ENCODE results near the gene SLAMF9. TPM values are rescaled to one million over a fixed set of nuclear protein-coding genes. Genes with fewer than 3 reads are reported as not detected.

The SLAMF9 gene
- total RNA-seq, 1 donor from 2014 or later = not detected

DNA sequence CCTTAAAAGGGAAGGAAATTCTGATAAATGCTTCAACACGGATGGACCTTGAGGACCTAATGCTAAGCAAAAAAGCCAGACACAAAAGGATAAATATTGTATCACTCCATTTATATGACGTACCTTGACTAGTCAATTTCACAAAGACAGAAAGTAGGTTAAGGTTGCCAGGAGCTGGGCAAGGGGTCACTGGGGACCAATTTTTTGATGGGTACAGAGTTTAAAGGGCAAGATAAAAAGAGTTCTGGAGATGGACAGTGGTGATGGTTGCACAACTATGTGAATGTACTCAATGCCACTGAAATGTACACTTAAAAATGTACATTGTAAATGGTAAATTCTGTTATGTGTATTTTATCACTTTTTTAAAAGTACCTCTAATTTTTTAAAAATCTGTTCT lies 32.1 kb upstream of the SLAMF9 start:
- Mint-ChIP-seq H3K36me3 (ENCODE audit: low read depth) (no peaks in the 10 kb centered on the region), H3K27ac (no peak overlapping the region), H3K4me3 (ENCODE audit: low read depth) (no peak overlapping the region), H3K27me3 (ENCODE audit: low read depth) (peaks cover 28% of the 10 kb centered on the region), H3K9me3 (no peaks in the 10 kb centered on the region), H3K4me1 (ENCODE audit: low read depth) (no peaks in the 10 kb centered on the region)
- no peak for DNase-seq (ENCODE audit: low spot score)
- intact Hi-C loops (cut with micrococcal nuclease) = no loop called here

- no peaks in the 10 kb centered on the region for H3K4me1 Mint-ChIP-seq (ENCODE audit: low read depth)
- no peak for DNase-seq (ENCODE audit: low spot score)
- H3K36me3 Mint-ChIP-seq (ENCODE audit: low read depth) = no peaks in the 10 kb centered on the region
- intact Hi-C loops (cut with micrococcal nuclease) = no loop called here
- H3K4me3 Mint-ChIP-seq (ENCODE audit: low read depth) = no peak overlapping the region
- H3K27me3 Mint-ChIP-seq (ENCODE audit: low read depth) = peaks cover 28% of the 10 kb centered on the region
- no peak overlapping the region for H3K27ac Mint-ChIP-seq
- H3K9me3 Mint-ChIP-seq = no peaks in the 10 kb centered on the region
These were observed 31.4 kb upstream of the SLAMF9 start for GRCh38 chr1:159985473-159985872.

DNA sequence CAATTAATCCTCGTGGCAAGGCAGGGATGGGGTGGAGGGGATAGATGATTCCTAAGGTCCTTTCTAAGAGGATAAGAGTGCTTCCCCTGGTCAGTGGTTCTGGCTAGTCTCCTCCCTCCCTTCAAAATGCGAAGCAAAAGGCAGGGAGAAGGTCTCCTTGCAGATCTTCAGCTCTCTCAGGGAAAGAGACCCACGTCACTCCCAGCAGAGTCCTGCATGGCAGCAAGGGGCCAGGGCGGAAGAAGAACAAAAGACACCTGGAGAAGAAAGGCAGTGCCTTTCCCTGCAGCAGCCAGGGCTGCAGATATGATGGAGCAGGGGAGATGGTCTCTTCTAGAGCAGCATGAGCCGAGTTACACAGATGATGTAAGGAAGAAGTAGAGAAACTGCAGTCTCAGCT lies 29.6 kb upstream of the SLAMF9 start:
- no peak overlapping the region for H3K27ac Mint-ChIP-seq
- DNase-seq (ENCODE audit: low spot score) = no peak
- intact Hi-C loops (cut with micrococcal nuclease) = no loop called here
- H3K4me1 Mint-ChIP-seq (ENCODE audit: low read depth) = no peaks in the 10 kb centered on the region
- peaks cover 36% of the 10 kb centered on the region for H3K27me3 Mint-ChIP-seq (ENCODE audit: low read depth)
- H3K9me3 Mint-ChIP-seq = no peaks in the 10 kb centered on the region
- H3K36me3 Mint-ChIP-seq (ENCODE audit: low read depth) = no peaks in the 10 kb centered on the region
- H3K4me3 Mint-ChIP-seq (ENCODE audit: low read depth) = no peak overlapping the region

DNA sequence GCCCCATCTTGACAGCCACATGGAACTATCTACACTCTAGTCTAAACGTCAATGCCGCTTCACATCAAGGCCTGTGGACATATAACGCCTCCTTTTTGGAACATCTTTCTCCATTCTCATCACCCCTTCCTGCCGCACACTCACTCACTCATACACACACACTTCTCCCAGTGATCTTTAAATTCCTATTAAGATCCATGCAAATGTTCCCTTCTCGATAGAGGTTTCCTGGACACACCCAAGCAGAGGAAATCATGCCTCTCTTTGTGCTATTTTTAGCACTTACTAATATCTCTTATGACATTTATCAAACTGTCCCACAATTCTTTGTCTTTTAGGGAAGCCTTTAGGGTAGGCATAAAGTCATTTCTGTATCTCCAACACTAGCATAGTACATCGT lies 28.2 kb upstream of the SLAMF9 start:
- no peaks in the 10 kb centered on the region for H3K36me3 Mint-ChIP-seq (ENCODE audit: low read depth)
- no peak overlapping the region for H3K27ac Mint-ChIP-seq
- intact Hi-C loops (cut with micrococcal nuclease) = no loop called here
- DNase-seq (ENCODE audit: low spot score) = no peak
- peaks cover 38% of the 10 kb centered on the region for H3K27me3 Mint-ChIP-seq (ENCODE audit: low read depth)
- no peaks in the 10 kb centered on the region for H3K9me3 Mint-ChIP-seq
- H3K4me3 Mint-ChIP-seq (ENCODE audit: low read depth) = no peak overlapping the region
- H3K4me1 Mint-ChIP-seq (ENCODE audit: low read depth) = no peaks in the 10 kb centered on the region

GRCh38 chr1:159981351-159982055 lies 27.5 kb upstream of the SLAMF9 start:
- intact Hi-C loops (cut with micrococcal nuclease) = no loop called here

DNA sequence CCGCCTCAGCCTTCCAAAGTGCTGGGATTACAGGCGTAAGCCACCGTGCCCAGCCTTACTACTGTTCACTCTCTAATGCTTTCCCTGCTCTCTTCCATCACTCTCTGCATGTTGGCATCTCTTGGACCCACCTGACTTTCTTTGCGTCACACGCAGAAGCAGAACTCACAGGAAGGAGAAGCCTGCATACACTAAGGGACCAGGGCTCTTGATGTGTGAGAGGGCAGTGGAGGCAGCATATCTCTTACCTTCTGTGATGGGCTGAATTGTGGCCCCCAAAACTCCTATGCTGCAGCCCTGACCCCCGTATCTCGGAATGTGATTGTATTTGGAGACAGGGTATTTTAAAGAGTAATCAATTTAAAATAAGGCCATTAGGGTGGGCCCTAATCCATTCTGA lies 26.7 kb upstream of the SLAMF9 start:
- intact Hi-C loops (cut with micrococcal nuclease) = no loop called here
- Mint-ChIP-seq H3K4me1 (ENCODE audit: low read depth) (no peaks in the 10 kb centered on the region), H3K27ac (no peak overlapping the region), H3K36me3 (ENCODE audit: low read depth) (no peaks in the 10 kb centered on the region), H3K27me3 (ENCODE audit: low read depth) (peaks cover 43% of the 10 kb centered on the region), H3K9me3 (no peaks in the 10 kb centered on the region), H3K4me3 (ENCODE audit: low read depth) (no peak overlapping the region)
- no peak for DNase-seq (ENCODE audit: low spot score)

More at GRCh38 chr1:159981351-159982055, 27.5 kb upstream of the SLAMF9 start:
- no peak overlapping the region for H3K4me3 Mint-ChIP-seq (ENCODE audit: low read depth)
- no peak overlapping the region for H3K27ac Mint-ChIP-seq
- H3K27me3 Mint-ChIP-seq (ENCODE audit: low read depth) = peaks cover 46% of the 10 kb centered on the region
- H3K36me3 Mint-ChIP-seq (ENCODE audit: low read depth) = no peaks in the 10 kb centered on the region
- H3K4me1 Mint-ChIP-seq (ENCODE audit: low read depth) = no peaks in the 10 kb centered on the region
- H3K9me3 Mint-ChIP-seq = no peaks in the 10 kb centered on the region
- no peak for DNase-seq (ENCODE audit: low spot score)

- H3K36me3 Mint-ChIP-seq (ENCODE audit: low read depth) = no peaks in the 10 kb centered on the region
- no peaks in the 10 kb centered on the region for H3K9me3 Mint-ChIP-seq
- no peaks in the 10 kb centered on the region for H3K4me1 Mint-ChIP-seq (ENCODE audit: low read depth)
- intact Hi-C loops (cut with micrococcal nuclease) = no loop called here
- H3K27ac Mint-ChIP-seq = no peak overlapping the region
- no peak for DNase-seq (ENCODE audit: low spot score)
- peaks cover 42% of the 10 kb centered on the region for H3K27me3 Mint-ChIP-seq (ENCODE audit: low read depth)
- no peak overlapping the region for H3K4me3 Mint-ChIP-seq (ENCODE audit: low read depth)
These were observed 26.0 kb upstream of the SLAMF9 start for GRCh38 chr1:159980076-159980475.

DNA sequence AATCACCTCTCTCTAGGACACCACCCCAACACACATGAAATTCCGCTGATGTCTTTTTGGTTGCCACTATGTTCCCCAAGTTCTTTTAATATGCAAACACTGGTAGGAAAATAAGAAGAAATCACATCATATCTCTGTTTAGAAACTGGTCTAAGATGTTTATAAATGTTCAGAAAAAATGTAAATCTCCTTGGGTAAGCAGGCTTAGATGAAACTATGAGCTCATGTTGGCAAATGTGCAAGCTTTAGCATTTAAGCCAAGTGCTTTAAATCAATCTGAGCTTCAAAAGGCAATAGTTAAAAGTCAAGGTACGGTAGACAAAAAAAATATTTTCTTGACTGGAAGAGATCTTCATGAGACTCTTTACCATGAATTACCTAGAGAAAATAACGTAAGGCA lies 25.2 kb upstream of the SLAMF9 start:
- DNase-seq (ENCODE audit: low spot score) = no peak
- Mint-ChIP-seq H3K4me1 (ENCODE audit: low read depth) (no peaks in the 10 kb centered on the region), H3K9me3 (no peaks in the 10 kb centered on the region), H3K27ac (no peak overlapping the region), H3K4me3 (ENCODE audit: low read depth) (no peak overlapping the region), H3K27me3 (ENCODE audit: low read depth) (peaks cover 38% of the 10 kb centered on the region), H3K36me3 (ENCODE audit: low read depth) (no peaks in the 10 kb centered on the region)
- intact Hi-C loops (cut with micrococcal nuclease) = no loop called here

DNA sequence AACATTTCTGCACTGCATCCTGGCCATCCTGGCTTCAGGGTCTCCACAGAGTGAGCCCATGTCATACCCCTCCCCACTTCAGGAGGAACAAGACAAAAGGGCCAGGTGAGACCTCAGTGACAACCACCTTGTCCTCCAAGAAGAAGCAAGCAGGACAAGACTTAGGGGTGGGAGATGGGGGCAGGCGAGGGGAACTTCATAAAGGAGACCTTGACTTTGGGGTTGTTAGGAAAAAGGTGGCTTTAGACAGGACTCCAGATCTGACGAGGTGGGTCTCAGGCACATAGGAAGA lies 24.0 kb upstream of the SLAMF9 start:
- no peak for DNase-seq (ENCODE audit: low spot score)
- H3K4me1 Mint-ChIP-seq (ENCODE audit: low read depth) = no peaks in the 10 kb centered on the region
- H3K27me3 Mint-ChIP-seq (ENCODE audit: low read depth) = peaks cover 31% of the 10 kb centered on the region
- H3K36me3 Mint-ChIP-seq (ENCODE audit: low read depth) = no peaks in the 10 kb centered on the region
- H3K27ac Mint-ChIP-seq = no peak overlapping the region
- H3K4me3 Mint-ChIP-seq (ENCODE audit: low read depth) = no peak overlapping the region
- H3K9me3 Mint-ChIP-seq = no peaks in the 10 kb centered on the region
- intact Hi-C loops (cut with micrococcal nuclease) = no loop called here

GRCh38 chr1:159977364-159978106 lies 23.5 kb upstream of the SLAMF9 start:
- Mint-ChIP-seq H3K27ac (no peak overlapping the region), H3K9me3 (no peaks in the 10 kb centered on the region), H3K4me3 (ENCODE audit: low read depth) (no peak overlapping the region), H3K36me3 (ENCODE audit: low read depth) (no peaks in the 10 kb centered on the region), H3K27me3 (ENCODE audit: low read depth) (peaks cover 30% of the 10 kb centered on the region), H3K4me1 (ENCODE audit: low read depth) (no peaks in the 10 kb centered on the region)
- no peak for DNase-seq (ENCODE audit: low spot score)
- intact Hi-C loops (cut with micrococcal nuclease) = no loop called here

DNA sequence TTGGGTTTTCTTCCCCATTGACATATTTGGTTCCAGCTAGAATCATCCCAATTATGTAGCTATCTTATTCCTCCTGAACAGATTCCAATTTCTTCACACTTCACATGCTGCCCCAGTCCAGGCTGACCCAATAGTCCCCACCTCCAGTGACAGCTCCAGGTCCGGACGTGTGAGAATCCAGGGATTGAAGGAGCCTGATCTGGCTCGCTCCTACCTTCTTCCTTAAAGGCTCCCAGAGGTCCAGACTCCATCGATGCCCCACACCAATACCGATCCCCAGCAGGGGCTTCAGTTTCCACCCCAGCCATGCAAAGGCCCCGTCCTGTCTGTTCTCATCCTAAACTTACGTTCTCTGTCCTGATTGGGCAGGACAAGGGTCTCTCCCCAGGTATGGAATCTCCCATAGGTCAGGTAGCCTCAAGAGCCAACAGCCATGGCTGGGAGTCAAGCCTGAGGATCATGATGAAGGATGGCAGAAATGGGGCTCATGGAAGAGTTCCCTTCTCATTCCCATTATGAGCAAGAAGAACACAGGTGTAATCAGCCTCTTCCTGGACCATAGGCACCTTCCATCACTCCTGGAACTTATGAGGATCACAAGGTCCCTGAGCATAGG lies 20.4 kb upstream of the SLAMF9 start:
- no peak overlapping the region for H3K4me3 Mint-ChIP-seq (ENCODE audit: low read depth)
- no peaks in the 10 kb centered on the region for H3K4me1 Mint-ChIP-seq (ENCODE audit: low read depth)
- H3K36me3 Mint-ChIP-seq (ENCODE audit: low read depth) = no peaks in the 10 kb centered on the region
- H3K9me3 Mint-ChIP-seq = no peaks in the 10 kb centered on the region
- DNase-seq (ENCODE audit: low spot score) = no peak
- H3K27me3 Mint-ChIP-seq (ENCODE audit: low read depth) = peaks cover 21% of the 10 kb centered on the region
- H3K27ac Mint-ChIP-seq = no peak overlapping the region
- intact Hi-C loops (cut with micrococcal nuclease) = no loop called here

DNA sequence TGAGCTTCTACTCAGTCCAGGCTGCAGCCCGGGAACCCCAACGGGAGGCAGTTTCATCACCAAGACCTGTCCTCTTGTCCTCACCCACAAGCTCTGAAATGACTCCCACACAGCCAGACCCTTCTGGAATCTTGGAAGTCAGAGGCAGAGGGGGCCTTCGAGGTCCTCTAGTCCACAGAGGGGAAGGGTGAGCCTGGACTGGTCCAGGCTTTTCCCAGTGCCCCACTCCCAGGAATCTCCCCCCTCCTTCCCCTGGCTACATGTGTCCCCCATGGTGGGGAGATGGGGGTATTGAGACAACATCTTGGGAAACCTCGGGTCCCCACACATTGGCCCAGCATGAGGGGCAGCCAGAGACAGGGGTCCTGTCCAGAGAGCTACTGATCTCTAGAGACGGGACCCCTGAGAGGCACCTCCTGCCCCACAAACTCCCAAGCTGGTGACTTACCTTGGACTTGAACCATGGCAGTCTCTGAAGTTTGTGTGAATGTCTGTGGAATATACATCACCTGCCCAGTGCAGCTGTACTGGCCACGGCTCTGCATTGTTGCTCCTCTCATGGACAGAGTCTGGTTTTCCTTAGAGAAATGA lies 19.4 kb upstream of the SLAMF9 start:
- H3K27ac Mint-ChIP-seq = no peak overlapping the region
- intact Hi-C loops (cut with micrococcal nuclease) = no loop called here
- H3K36me3 Mint-ChIP-seq (ENCODE audit: low read depth) = no peaks in the 10 kb centered on the region
- no peaks in the 10 kb centered on the region for H3K9me3 Mint-ChIP-seq
- no peak overlapping the region for H3K4me3 Mint-ChIP-seq (ENCODE audit: low read depth)
- peaks cover 19% of the 10 kb centered on the region for H3K27me3 Mint-ChIP-seq (ENCODE audit: low read depth)
- H3K4me1 Mint-ChIP-seq (ENCODE audit: low read depth) = no peaks in the 10 kb centered on the region
- no peak for DNase-seq (ENCODE audit: low spot score)
